GM21381 (cell line): ENCODE results near the gene DTX1.
A peak's percentile ranks its signal among the peaks of the same experiment; 100 is the strongest.

Experiments used
- ATAC-seq: cut with Tn5 transposase; IDR thresholded peaks from one replicate; pipeline ENCODE4 v1.9.1; 2021; ENCODE audit warnings: mild to moderate bottlenecking, moderate library complexity; ENCODE audit not compliant: unreplicated experiment

DTX1 gene

GRCh38 chr12:113092607-113093408, 36.3 kb downstream of the DTX1 start:
- ATAC-seq = no peak

DNA sequence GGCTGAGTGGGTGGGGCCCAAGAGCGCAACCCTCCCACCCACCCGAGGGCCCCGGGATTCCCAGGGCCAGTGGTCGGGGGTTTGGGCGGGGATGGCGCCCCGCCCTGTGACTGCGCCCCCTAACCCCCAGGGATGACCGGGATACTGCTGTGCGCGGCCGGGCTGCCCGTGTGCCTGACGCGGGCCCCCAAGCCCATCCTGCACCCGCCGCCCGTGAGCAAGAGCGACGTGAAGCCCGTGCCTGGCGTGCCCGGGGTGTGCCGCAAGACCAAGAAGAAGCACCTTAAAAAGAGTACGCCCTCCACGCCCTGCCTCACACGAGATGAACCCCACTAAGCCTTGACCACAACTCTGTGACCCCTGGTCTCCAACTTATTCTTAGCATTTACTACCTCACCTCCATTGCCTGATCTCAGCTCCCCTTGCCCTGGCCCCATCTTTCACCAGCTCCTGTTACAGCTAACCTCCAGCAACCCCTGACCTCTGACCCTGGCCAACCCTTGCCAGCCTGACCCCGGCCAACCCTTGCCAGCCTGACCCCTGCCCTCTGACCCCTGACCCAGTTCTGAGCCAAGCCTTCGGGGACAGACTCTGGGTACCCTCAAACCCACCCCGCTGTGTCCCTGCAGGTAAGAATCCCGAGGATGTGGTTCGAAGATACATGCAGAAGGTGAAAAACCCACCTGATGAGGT, 37.0 kb downstream of the DTX1 start:
- ATAC-seq = no peak

DNA sequence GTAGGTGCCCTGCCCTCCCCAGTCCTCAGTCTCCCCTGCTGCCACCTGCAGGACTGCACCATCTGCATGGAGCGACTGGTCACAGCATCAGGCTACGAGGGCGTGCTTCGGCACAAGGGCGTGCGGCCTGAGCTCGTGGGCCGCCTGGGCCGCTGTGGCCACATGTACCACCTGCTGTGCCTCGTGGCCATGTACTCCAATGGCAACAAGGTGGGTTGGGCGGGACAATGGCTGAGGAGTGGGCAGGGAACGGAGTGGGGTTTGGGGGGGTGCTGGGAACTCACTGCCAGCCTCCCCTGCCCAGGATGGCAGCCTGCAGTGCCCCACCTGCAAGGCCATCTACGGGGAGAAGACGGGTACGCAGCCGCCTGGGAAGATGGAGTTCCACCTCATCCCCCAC, 38.2 kb downstream of the DTX1 start:
- no peak for ATAC-seq

GRCh38 chr12:113095405-113095804, 38.9 kb downstream of the DTX1 start:
- ATAC-seq = no peak

DNA sequence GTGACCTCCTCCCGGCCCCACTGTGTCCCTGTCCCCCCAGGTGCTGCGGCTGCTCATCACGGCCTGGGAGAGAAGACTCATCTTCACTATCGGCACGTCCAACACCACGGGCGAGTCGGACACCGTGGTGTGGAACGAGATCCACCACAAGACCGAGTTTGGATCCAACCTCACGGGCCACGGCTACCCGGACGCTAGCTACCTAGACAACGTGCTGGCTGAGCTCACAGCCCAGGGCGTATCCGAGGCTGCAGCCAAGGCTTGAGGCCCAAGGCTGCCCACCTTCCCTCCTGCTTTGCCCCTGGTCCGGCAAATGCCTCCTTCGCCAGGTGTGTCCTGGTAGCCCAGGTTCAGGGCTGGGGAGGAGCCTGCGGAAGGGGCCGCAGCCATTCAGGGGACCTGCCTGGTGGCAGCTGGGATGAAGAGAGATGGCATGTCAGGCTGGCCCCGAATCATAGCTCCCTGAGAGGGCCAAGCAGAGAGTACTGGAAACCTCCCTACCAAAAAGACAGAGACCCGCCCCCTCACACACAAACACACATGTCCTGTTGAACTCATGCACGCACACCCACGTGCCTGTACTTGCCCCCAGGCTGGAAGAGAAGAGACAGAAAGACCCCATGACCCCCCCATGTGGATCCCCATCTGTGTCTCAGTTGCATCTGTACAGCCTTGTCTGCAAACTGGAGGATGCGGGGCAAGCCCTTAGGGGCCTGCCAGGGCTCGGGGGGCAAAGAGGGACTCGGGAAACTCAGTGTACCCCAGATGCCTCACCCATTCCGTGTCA, 40.3 kb downstream of the DTX1 start:
- no peak for ATAC-seq

- no peak for ATAC-seq
These were observed 41.3 kb downstream of the DTX1 start for GRCh38 chr12:113097716-113098440.

GRCh38 chr12:113098441-113099028, 42.0 kb downstream of the DTX1 start:
- ATAC-seq = peak; percentile 66

GRCh38 chr12:113099364-113099763, 42.8 kb downstream of the DTX1 start:
- no peak for ATAC-seq

DNA sequence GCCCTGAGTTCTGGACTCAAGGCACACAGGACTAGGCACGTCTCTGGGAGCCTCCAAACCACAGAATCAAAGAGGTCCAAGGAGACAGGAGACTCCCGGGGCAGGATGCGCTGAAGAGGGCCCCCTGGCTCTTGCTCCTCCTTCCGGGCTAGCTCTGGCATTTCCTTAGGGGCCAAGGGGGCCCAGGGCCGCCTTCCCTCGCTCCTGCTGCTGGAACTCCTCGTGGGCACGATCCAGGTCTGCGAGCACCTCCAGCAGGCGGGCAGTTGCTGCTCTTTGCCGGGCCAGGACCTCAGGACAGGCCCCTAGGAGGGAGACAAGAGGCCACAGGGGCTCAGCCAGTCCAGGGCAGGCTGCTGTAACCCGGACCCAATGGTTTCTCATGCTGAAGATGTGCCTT, 43.2 kb downstream of the DTX1 start:
- no peak for ATAC-seq

DNA sequence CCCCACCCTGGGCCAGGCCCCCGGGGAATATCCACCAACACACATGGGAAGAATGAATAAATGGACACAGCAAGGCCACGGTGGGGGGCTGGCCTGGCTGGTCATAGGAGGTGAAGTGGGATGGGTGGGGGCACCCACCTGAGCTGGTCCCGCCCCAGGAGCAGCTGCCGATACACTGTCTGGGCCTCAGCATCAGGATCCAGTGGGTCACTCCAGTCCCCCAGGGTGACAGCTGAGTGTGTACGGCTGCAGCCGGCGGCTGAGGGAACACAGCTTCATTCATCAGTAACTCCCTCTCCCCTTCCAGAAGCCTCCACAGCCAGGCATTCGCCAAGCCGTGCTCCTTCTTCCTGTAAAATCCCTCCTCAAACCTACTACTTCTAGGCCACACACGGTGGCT, 45.2 kb downstream of the DTX1 start:
- no peak for ATAC-seq

DNA sequence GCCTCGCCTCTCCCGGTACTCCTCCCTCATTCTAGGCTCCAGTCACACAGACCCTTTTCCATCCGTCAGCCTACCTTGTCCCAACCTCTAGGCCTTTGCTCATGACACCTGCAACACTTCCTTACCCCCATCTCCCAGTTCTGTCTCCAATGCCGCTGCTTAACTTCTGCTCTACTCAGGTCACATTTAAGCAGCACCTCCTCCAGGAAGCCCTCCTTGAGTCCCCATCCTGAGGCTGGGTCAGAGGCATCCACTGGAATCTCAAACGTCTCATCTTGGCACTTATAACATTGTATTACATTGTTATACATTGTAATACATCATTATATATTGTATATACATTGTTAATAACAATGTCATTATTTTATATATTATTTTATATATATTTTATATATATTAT, 46.3 kb downstream of the DTX1 start:
- no peak for ATAC-seq

- no peak for ATAC-seq
These were observed 47.4 kb downstream of the DTX1 start for GRCh38 chr12:113103756-113104450.

GRCh38 chr12:113104953-113105510, 48.5 kb downstream of the DTX1 start:
- ATAC-seq = no peak

- ATAC-seq = no peak
These were observed 49.2 kb downstream of the DTX1 start for GRCh38 chr12:113105606-113106271.

DNA sequence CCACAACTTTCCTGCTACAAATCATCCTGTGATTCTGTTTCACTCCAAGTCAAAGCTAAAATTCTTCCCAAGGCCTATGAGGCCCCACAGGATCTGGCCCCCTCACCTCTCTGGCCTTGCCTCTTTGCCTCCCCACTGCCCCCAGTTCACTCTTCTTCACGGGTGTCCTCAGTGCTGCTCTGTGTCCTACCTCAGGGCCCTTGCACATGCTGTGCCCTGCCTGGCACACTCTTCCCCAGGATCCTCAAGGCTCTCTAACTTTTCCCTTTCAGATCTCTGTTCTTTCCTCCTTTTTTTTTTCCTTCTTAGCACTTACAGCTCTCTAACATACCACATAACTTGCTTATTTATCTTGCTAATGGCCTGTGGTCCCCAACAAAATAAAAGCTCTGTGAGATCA, 49.8 kb downstream of the DTX1 start:
- no peak for ATAC-seq

DNA sequence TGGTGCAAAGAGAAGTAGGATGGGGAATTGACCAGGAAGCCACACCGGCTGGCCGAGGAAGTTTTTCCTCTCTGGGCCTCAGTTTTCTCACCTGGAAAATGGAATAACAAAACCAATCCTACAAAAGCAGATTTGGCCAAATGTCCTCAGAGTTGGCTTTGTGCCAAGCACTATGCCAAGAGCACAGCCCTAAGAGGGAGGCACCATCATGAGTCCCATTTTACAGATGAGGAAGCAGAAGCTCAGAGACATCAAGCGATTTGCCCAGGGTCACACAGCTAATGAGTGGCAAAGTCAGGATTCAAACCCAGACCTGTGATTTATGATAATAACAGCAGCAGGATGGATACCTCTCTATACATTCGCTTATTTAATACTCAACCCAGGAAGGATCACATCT, 51.8 kb downstream of the DTX1 start:
- no peak for ATAC-seq

DNA sequence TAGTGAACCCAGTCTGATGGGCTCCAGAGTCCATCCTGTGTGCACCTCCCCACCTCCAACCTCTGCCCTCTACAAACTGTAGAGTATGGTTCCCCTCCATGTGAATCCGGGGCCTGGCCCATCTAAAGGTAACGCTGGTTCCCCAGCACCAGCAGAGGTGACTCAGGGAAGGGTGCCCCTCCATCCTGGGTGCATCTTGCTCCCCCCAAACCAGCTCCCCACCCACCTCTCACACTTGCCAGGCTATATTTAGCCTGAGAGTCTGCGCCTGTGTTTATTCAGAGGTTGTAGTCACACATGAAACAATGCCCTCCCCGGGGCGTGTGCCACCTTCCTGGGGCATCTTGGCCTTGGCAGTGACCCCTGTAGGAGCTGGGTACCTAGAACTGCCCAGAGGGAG, 52.8 kb downstream of the DTX1 start:
- no peak for ATAC-seq

DNA sequence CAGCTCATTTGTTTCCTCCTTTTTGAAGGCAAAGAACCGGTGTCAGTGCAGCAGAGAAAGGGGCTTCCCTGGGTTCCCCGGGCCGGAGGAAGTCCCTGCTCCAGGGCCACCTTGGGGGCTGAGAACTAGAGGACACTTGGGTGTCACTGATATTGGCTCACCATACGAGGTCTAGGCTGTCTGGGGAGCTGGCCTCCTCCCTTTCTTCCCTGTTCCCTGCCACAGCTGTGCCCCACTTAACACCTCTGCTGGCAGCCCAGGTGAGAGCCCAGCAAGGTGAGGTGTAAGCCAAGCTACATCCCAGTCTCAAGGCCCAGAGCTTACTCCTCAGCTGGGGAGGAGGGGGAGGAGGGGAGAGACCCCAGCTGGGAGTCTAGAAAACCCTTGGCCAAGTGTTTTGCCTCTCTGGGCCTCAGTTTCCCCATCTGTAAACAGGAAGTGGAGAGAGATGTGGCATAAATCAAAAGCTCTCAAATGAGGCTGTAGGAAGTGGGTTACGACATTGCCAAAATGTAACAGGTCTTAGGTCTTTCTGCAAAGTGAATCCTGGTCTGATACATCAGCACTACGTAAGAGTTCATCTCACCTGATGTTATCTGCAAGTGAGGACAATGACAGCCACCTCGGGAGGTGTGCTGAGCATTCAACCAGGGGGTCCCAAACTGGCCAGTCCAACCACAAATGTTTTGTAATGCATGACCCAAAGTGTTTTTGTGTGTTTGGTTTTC, 53.5 kb downstream of the DTX1 start:
- ATAC-seq = no peak

GRCh38 chr12:113111247-113111646, 54.7 kb downstream of the DTX1 start:
- no peak for ATAC-seq
